ENCODE measurements around the gene CD160.
"Not testable (repeated sequence)": the region's sequence is repeated elsewhere in the genome, so short reads cannot be mapped to it uniquely, and the experiment has no call there.

CD160 gene

DNA sequence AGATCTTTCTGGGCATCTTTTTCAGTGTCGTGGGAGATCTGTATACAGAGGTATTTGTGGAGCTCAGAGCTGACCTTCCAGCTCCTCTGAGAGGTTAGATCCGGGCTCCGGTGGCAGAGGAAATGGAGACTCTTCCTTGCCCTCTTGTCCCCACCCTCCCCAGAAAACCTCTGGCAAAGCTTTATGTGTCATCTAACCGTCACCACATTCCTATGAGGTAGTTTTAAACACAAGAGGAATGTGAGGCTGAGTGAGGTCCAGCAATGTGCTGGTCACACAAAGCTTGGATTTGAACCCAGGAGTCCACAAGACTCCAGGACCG lies 1.2 kb downstream of the CD160 start:
- no peak for TF ChIP-seq ZFP30 (CRISPR knock-in tag; IDR thresholded peaks at IDR 0.05)
- ATAC-seq, result peak; percentile 66

GRCh38 chr1:145720878-145721671 lies 1.8 kb downstream of the CD160 start:
- peak; percentile 96 for ATAC-seq
- TF ChIP-seq PATZ1 (CRISPR knock-in tag; IDR thresholded peaks at IDR 0.05; ENCODE audit: borderline replicate concordance) (no peak), PPARA (CRISPR knock-in tag; IDR thresholded peaks at IDR 0.05; ENCODE audit: borderline replicate concordance) (no peak), ZFP30 (CRISPR knock-in tag; IDR thresholded peaks at IDR 0.05) (no peak), ZNF70 (CRISPR knock-in tag; IDR thresholded peaks at IDR 0.05) (no peak), ISL1 (CRISPR knock-in tag; IDR thresholded peaks at IDR 0.05) (no peak), ZC3H10 (CRISPR knock-in tag; IDR thresholded peaks at IDR 0.05) (no peak), BACH2 (CRISPR knock-in tag; IDR thresholded peaks at IDR 0.05; ENCODE audit: borderline replicate concordance) (no peak), TSHZ2 (CRISPR knock-in tag; IDR thresholded peaks at IDR 0.05) (no peak), CREB5 (CRISPR knock-in tag; IDR thresholded peaks at IDR 0.05; ENCODE audit: low read depth) (no peak), ESRRG (CRISPR knock-in tag; IDR thresholded peaks at IDR 0.05) (no peak)
- TF ChIP-seq, protein P1, sequence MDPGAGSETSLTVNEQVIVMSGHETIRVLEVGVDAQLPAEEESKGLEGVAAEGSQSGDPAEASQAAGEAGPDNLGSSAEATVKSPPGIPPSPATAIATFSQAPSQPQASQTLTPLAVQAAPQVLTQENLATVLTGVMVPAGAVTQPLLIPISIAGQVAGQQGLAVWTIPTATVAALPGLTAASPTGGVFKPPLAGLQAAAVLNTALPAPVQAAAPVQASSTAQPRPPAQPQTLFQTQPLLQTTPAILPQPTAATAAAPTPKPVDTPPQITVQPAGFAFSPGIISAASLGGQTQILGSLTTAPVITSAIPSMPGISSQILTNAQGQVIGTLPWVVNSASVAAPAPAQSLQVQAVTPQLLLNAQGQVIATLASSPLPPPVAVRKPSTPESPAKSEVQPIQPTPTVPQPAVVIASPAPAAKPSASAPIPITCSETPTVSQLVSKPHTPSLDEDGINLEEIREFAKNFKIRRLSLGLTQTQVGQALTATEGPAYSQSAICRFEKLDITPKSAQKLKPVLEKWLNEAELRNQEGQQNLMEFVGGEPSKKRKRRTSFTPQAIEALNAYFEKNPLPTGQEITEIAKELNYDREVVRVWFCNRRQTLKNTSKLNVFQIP (CRISPR knock-in tag; IDR thresholded peaks at IDR 0.05; ENCODE audit: borderline replicate concordance, low read depth), result no peak

DNA sequence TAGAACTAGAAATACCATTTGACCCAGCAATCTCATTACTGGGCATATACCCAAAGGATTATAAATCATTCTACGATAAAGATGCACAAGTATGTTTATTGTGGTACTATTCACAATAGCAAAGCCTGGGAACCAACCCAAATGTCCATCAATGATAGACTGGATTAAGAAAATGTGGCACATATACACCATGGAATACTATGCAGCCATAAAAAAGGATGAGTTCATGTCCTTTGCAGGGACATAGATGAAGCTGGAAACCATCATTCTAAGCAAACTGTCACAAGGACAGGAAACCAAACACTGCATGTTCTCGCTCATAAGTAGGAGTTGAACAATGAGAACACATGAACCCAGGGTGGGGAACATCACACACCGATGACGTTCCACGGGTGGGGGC lies 6.9 kb downstream of the CD160 start:
- not testable (repeated sequence) for ATAC-seq

- no peak for ATAC-seq
- TF ChIP-seq GLIS3 (CRISPR knock-in tag; IDR thresholded peaks at IDR 0.05), result no peak
- no peak for TF ChIP-seq ZNF565 (CRISPR knock-in tag; conservative IDR thresholded peaks at IDR 0.05; ENCODE audit: low read depth)
- TF ChIP-seq RARB (CRISPR knock-in tag; IDR thresholded peaks at IDR 0.05), result no peak
- no peak for TF ChIP-seq CSRNP3 (CRISPR knock-in tag; IDR thresholded peaks at IDR 0.05)
These were observed 9.9 kb downstream of the CD160 start for GRCh38 chr1:145729196-145729595.

DNA sequence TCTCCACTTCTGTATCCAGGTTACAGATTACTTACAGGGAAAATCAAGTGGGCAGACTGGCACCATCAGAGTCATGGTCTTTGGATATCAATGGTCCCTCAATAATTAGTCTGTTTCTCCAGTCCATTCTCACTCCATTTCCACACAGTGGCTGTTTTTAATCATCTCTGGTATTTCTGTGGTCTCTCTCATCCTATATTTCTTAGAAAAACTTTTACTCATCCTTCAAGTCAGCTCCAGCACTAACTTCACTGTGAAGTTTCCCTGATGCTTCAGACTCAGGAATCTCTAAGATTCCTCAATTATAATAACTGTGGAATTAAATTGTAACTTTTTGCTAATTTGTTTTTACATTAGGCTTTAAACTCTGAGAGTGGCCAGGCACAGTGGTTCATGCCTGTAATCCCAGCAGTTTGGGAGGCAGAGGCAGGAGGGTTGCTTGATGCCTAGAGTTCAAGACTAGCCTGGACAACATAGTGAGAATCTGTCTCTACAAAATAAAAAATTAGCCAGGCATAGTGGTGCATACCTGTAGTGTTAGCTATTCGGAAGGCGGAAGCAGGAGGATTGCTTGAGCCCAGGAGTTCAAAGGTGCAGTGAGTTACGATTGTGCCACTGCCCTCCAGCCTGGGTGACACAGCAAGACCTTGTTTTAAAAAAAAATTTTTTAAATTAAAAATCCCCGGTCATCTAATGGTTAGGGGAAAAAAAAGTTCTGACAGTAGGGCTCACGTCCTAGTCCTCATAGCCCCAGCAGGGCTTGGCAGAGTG lies 10.6 kb downstream of the CD160 start:
- no peak for TF ChIP-seq ISL1 (CRISPR knock-in tag; IDR thresholded peaks at IDR 0.05)
- TF ChIP-seq ZNF70 (CRISPR knock-in tag; IDR thresholded peaks at IDR 0.05), result no peak
- TF ChIP-seq ARNTL (CRISPR knock-in tag; IDR thresholded peaks at IDR 0.05; ENCODE audit: borderline replicate concordance, low read depth), result no peak
- no peak for TF ChIP-seq PATZ1 (CRISPR knock-in tag; IDR thresholded peaks at IDR 0.05; ENCODE audit: borderline replicate concordance)
- no peak for TF ChIP-seq TCF4 (CRISPR knock-in tag; IDR thresholded peaks at IDR 0.05; ENCODE audit: borderline replicate concordance)
- no peak for TF ChIP-seq GLIS3 (CRISPR knock-in tag; IDR thresholded peaks at IDR 0.05)
- no peak for TF ChIP-seq CSRNP3 (CRISPR knock-in tag; IDR thresholded peaks at IDR 0.05)
- no peak for TF ChIP-seq TOX (CRISPR knock-in tag; IDR thresholded peaks at IDR 0.05; ENCODE audit: borderline replicate concordance)

More for the DNA sequence above, 10.6 kb downstream of the CD160 start:
- peak; percentile 56 for ATAC-seq

Measured in SK-N-SH treated with all-trans-retinoic acid at 6 μM for 48 hours (cell line).